Right lobe of liver (tissue), 4 donors: Measurements from ENCODE around the gene SINHCAF.

Experiments used
- CTCF ChIP-seq, 4 donors: fragments of 200-600 bp in 3 of 4; fragments of 450-650 bp in 1 of 4; IDR thresholded peaks; one replicate each; pipeline versions ENCODE4 v1.5.1 to v1.8.0; 2016 to 2022; ENCODE audit warnings: antibody characterized with exemption in 4 of 4, mild to moderate bottlenecking in 2 of 4
- POLR2A ChIP-seq: fragments of 450-650 bp; IDR thresholded peaks from one replicate; pipeline ENCODE4 v1.6.1; 2017; ENCODE audit warnings: antibody characterized with exemption, mild to moderate bottlenecking
- donor health status: DM: no; HTN: no; CAD: no.
- donor health status: DM: no; HTN: no; CAD: no.
- donor health status: DM: no; HTN: yes; CAD: no.

GRCh38 chr12:31366104-31366621, 40.2 kb upstream of the SINHCAF start:
- TF ChIP-seq CTCF (IDR thresholded peaks at IDR 0.05) (no peak), POLR2A (no peak)
